ENCODE measurements around the gene ARHGEF12. TPM values are rescaled to one million over a fixed set of nuclear protein-coding genes. Genes with fewer than 3 reads are reported as not detected.

Gene ARHGEF12
- total and polyA plus RNA-seq, 2 donors (not counting 1 experiment from before 2014, with no cell fraction given), result 2.0 to 21.6 TPM

DNA sequence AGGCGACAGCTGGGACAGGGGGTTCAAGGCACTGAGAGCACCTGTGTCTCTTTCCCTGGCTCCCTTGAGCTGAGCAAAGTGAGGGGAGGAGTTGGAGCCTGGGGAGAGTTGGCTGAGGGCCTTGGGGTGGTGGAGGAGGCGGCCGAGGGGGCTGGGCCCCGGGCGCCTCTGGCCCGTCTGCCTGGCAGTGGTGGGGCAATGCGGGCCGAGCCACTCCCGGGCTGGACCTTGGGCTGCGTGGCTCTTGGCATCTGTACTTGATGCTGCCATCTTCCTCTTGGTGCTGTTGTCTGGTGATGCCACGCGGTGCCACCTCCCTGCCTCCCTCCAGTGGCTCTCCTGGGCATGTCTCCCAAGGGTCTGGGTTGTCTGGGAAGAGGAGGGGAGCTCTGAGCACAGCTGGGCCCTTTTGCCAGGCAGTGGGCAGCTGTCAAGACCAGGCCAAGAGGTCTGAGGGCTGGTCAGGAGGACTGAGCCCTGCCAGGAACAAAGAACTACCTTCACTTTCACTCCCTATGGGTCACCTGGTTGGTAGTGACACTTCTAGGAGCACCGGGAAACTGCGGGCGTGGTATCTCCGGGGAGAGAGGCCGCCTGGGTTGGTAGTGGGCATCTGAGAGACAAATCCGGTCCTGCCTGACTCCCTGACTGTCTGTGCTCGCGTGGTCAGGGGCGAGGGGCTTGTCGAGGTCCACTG is 176.7 kb downstream of the ARHGEF12 start:
- no peak overlapping the region for H3K27ac Mint-ChIP-seq
- H3K9me3 ChIP-seq (ENCODE audit: control extremely low read depth in 1 of 3, control insufficient read depth in 2 of 3, insufficient read depth in 1 of 3, low read length in 2 of 3), result no peaks in the 10 kb centered on the region
- H3K36me3 ChIP-seq (replicated peaks in 1 of 2; ENCODE audit: control extremely low read depth in 1 of 2, control insufficient read depth in 1 of 2, extremely low read depth in 1 of 2, insufficient read depth in 2 of 2, low read length in 1 of 2), result no peaks in the 10 kb centered on the region
- H4K20me1 ChIP-seq (ENCODE audit: control insufficient read depth, insufficient read depth, low read length, poor library complexity, severe bottlenecking), result no peaks in the 10 kb centered on the region
- intact Hi-C loops (cut with micrococcal nuclease), result loop anchor here (5.0 kb wide), 1 partner anchor 176 kb away; the partner anchor contains the start of gene ARHGEF12
- no peaks in the 10 kb centered on the region for H3K79me2 ChIP-seq (ENCODE audit: control insufficient read depth, insufficient read depth, low read length)
- H3K27ac ChIP-seq (ENCODE audit: low read length in 2 of 2), result no peak overlapping the region
- no peak overlapping the region for H2AFZ ChIP-seq (ENCODE audit: insufficient read depth, low read depth, low read length, poor library complexity, severe bottlenecking)
- no peak for DNase-seq
- TF ChIP-seq, protein P1, sequence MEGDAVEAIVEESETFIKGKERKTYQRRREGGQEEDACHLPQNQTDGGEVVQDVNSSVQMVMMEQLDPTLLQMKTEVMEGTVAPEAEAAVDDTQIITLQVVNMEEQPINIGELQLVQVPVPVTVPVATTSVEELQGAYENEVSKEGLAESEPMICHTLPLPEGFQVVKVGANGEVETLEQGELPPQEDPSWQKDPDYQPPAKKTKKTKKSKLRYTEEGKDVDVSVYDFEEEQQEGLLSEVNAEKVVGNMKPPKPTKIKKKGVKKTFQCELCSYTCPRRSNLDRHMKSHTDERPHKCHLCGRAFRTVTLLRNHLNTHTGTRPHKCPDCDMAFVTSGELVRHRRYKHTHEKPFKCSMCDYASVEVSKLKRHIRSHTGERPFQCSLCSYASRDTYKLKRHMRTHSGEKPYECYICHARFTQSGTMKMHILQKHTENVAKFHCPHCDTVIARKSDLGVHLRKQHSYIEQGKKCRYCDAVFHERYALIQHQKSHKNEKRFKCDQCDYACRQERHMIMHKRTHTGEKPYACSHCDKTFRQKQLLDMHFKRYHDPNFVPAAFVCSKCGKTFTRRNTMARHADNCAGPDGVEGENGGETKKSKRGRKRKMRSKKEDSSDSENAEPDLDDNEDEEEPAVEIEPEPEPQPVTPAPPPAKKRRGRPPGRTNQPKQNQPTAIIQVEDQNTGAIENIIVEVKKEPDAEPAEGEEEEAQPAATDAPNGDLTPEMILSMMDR (IDR thresholded peaks at IDR 0.05), result no peak
- no peak for TF ChIP-seq EZH2 (IDR thresholded peaks at IDR 0.05; ENCODE audit: borderline replicate concordance, insufficient read depth, low read depth, low read length, poor library complexity, severe bottlenecking)
- H3K4me3 Mint-ChIP-seq, result peak overlapping the region; percentile 55
- peaks cover 0 to 38% (median 6%) of the 10 kb centered on the region in 4 experiments for H3K27me3 ChIP-seq (replicated peaks in 1 of 4; ENCODE audit: control extremely low read depth in 1 of 4, control insufficient read depth in 3 of 4, insufficient read depth in 4 of 4, low read length in 3 of 4)
- no peak for ATAC-seq (ENCODE audit: low read depth)
- H3K4me1 Mint-ChIP-seq, result peaks cover 3% of the 10 kb centered on the region
- CTCF ChIA-PET, result interaction anchor here (0.6 to 1.7 kb wide), 2 partner anchors 81 to 172 kb away, joined by 3 to 6 read pairs; no protein-coding TSS in a partner anchor
- 78% methylated on average over 17 of the region's 22 CpGs for WGBS (ENCODE audit: insufficient coverage)
- H3K4me2 ChIP-seq (replicated peaks; ENCODE audit: low read depth, low read length, poor library complexity, severe bottlenecking), result no peak overlapping the region
- H3K27me3 Mint-ChIP-seq, result peaks cover 71% of the 10 kb centered on the region
- H3K4me3 ChIP-seq (ENCODE audit: control extremely low read depth in 1 of 5, extremely low read depth in 1 of 5, insufficient read depth in 1 of 5, low read depth in 2 of 5, low read length in 4 of 5), result no peak overlapping the region
- peaks cover 3 to 7% of the 10 kb centered on the region in 2 donors for H3K4me1 ChIP-seq (ENCODE audit: control insufficient read depth in 2 of 2, insufficient read depth in 2 of 2, low read length in 2 of 2)
- H3K9me3 Mint-ChIP-seq (ENCODE audit: insufficient read depth), result no peaks in the 10 kb centered on the region
- H3K9ac ChIP-seq (ENCODE audit: low read length), result no peak overlapping the region
- POLR2A ChIA-PET, result interaction anchor here (0.6 kb wide), 1 partner anchor 102 kb away, joined by 3 read pairs; no protein-coding TSS in a partner anchor
